Caco-2 (cell line): ENCODE measurements around the gene PDGFD. TPM values are rescaled to one million over a fixed set of nuclear protein-coding genes. Genes with fewer than 3 reads are reported as not detected.

ENCODE experiments used
- BruUV-seq: library from RNA; stranded (reverse); fragments of 400-500 nt; replicated peaks from 2 replicates; lab custom pipeline; 2021; lab: Mats Ljungman, UMichigan
- CTCF ChIA-PET: fragments of 300-600 bp; sonication (Branson Sonifier 250); formaldehyde crosslinking; loops from one replicate; lab custom pipeline; 2022; ENCODE audit warnings: antibody characterized with exemption; lab: Charles Lee
- POLR2A ChIA-PET: fragments of 300-600 bp; sonication (Branson Sonifier 250); formaldehyde crosslinking; loops from one replicate; lab custom pipeline; 2022; ENCODE audit warnings: antibody characterized with exemption; lab: Charles Lee
- DNase-seq, 2 experiments: peaks; one replicate each; pipeline versions ENCODE4 v3.0.0 to v3.0.0-alpha.2; 2020 to 2022
- H3K27me3 ChIP-seq: replicated peaks from 2 replicates; pipeline ENCODE4 v1.6.0; 2011; ENCODE audit warnings: low read length; ENCODE audit not compliant: control insufficient read depth, insufficient read depth
- H3K36me3 ChIP-seq: 2 replicates; pipeline ENCODE4 v1.5.1; 2011; ENCODE audit warnings: low read length; ENCODE audit not compliant: control insufficient read depth, insufficient read depth
- H3K4me1 ChIP-seq: fragments of 250-450 bp; sonication (Bioruptor Pico); 2 replicates; pipeline ENCODE4 v1.5.1; 2020; ENCODE audit warnings: mild to moderate bottlenecking
- H3K4me3 ChIP-seq: 2 replicates; pipeline ENCODE4 v1.5.1; 2011; ENCODE audit warnings: low read depth, mild to moderate bottlenecking, control low read depth, low read length
- H3K9me3 ChIP-seq: fragments of 250-450 bp; sonication (Bioruptor Pico); 2 replicates; pipeline ENCODE4 v1.5.1; 2020; ENCODE audit warnings: mild to moderate bottlenecking, moderate library complexity
- H3K27ac Mint-ChIP-seq: one replicate; pipeline ENCODE4 v1.8.0; 2022; ENCODE audit warnings: mixed read lengths; ENCODE audit not compliant: unreplicated experiment
- H3K27me3 Mint-ChIP-seq: one replicate; pipeline ENCODE4 v1.8.0; 2022; ENCODE audit warnings: mixed read lengths; ENCODE audit not compliant: insufficient read depth, unreplicated experiment
- H3K36me3 Mint-ChIP-seq: one replicate; pipeline ENCODE4 v1.8.0; 2022; ENCODE audit warnings: mild to moderate bottlenecking, mixed read lengths; ENCODE audit not compliant: insufficient read depth, unreplicated experiment
- H3K4me1 Mint-ChIP-seq: one replicate; pipeline ENCODE4 v1.8.0; 2022; ENCODE audit warnings: low read depth, mixed read lengths; ENCODE audit not compliant: unreplicated experiment
- H3K4me3 Mint-ChIP-seq: one replicate; pipeline ENCODE4 v1.8.0; 2022; ENCODE audit warnings: mild to moderate bottlenecking, moderate library complexity, mixed read lengths; ENCODE audit not compliant: unreplicated experiment
- H3K9me3 Mint-ChIP-seq: one replicate; pipeline ENCODE4 v1.8.0; 2022; ENCODE audit warnings: mixed read lengths; ENCODE audit not compliant: unreplicated experiment
- CTCF ChIP-seq, 2 experiments: fragments of 200-600 bp in 1 of 2; IDR thresholded peaks; 1 replicate in 1 of 2; 2 replicates in 1 of 2; pipeline versions ENCODE4 v1.5.1 to v1.8.0; 2011 to 2022; ENCODE audit warnings: antibody characterized with exemption in 1 of 2, control low read depth in 1 of 2, inconsistent platforms in 1 of 2, low read depth in 1 of 2, low read length in 1 of 2, mild to moderate bottlenecking in 1 of 2, moderate library complexity in 1 of 2; ENCODE audit not compliant: insufficient read depth in 1 of 2, severe bottlenecking in 1 of 2, unreplicated experiment in 1 of 2
- intact Hi-C: fragments of 100-400 bp; cut with micrococcal nuclease; formaldehyde crosslinking; loops from one replicate; pipeline ENCODE4 v1.10.0; 2022; ENCODE audit not compliant: unreplicated experiment
- total RNA-seq: library from RNA; stranded (reverse); gene quantifications from 2 replicates; pipeline ENCODE4 v1.2.3, GENCODE V29; 2022

PDGFD gene
- total RNA-seq, 1 experiment from 2014 or later, result not detected

- H3K4me1 ChIP-seq, result no peaks in the 10 kb centered on the region
- Mint-ChIP-seq H3K27me3 (no peaks in the 10 kb centered on the region), H3K27ac (no peak overlapping the region), H3K4me3 (no peak overlapping the region), H3K4me1 (no peaks in the 10 kb centered on the region), H3K9me3 (no peaks in the 10 kb centered on the region), H3K36me3 (no peaks in the 10 kb centered on the region)
- BruUV-seq, result no TSS peak
- ChIA-PET POLR2A (no interaction called here), CTCF (no interaction called here)
- H3K27me3 ChIP-seq, result no peaks in the 10 kb centered on the region
- intact Hi-C loops, result no loop called here
- no peak overlapping the region for H3K4me3 ChIP-seq
- H3K9me3 ChIP-seq, result no peaks in the 10 kb centered on the region
- no peak for TF ChIP-seq CTCF (IDR thresholded peaks at IDR 0.05; ENCODE audit: insufficient read depth in 1 of 2, low read depth in 1 of 2, low read length in 1 of 2, severe bottlenecking in 1 of 2, unreplicated experiment in 1 of 2)
- no peaks in the 10 kb centered on the region for H3K36me3 ChIP-seq
- no peak for DNase-seq
Observed at GRCh38 chr11:104161751-104162450, 2.0 kb downstream of the PDGFD start.

GRCh38 chr11:104159356-104159755, 4.6 kb downstream of the PDGFD start:
- Mint-ChIP-seq H3K36me3 (no peaks in the 10 kb centered on the region), H3K27ac (no peak overlapping the region), H3K9me3 (no peaks in the 10 kb centered on the region), H3K4me1 (no peaks in the 10 kb centered on the region), H3K27me3 (no peaks in the 10 kb centered on the region), H3K4me3 (no peak overlapping the region)
- no peak for TF ChIP-seq CTCF (IDR thresholded peaks at IDR 0.05; ENCODE audit: insufficient read depth in 1 of 2, low read depth in 1 of 2, low read length in 1 of 2, severe bottlenecking in 1 of 2, unreplicated experiment in 1 of 2)
- H3K9me3 ChIP-seq, result no peaks in the 10 kb centered on the region
- H3K4me3 ChIP-seq, result no peak overlapping the region
- DNase-seq, result no peak
- H3K36me3 ChIP-seq, result no peaks in the 10 kb centered on the region
- POLR2A ChIA-PET, result no interaction called here
- no TSS peak for BruUV-seq
- H3K4me1 ChIP-seq, result no peaks in the 10 kb centered on the region
- no peaks in the 10 kb centered on the region for H3K27me3 ChIP-seq
- intact Hi-C loops, result no loop called here
- CTCF ChIA-PET, result no interaction called here

GRCh38 chr11:104155375-104155774, 8.6 kb downstream of the PDGFD start:
- no TSS peak for BruUV-seq
- no peak overlapping the region for H3K4me3 ChIP-seq
- no peaks in the 10 kb centered on the region for H3K36me3 Mint-ChIP-seq
- no peaks in the 10 kb centered on the region for H3K27me3 ChIP-seq
- no peaks in the 10 kb centered on the region for H3K9me3 ChIP-seq
- H3K9me3 Mint-ChIP-seq, result peaks cover 11% of the 10 kb centered on the region
- H3K27ac Mint-ChIP-seq, result no peak overlapping the region
- ChIA-PET CTCF (no interaction called here), POLR2A (no interaction called here)
- H3K36me3 ChIP-seq, result no peaks in the 10 kb centered on the region
- H3K4me1 Mint-ChIP-seq, result no peaks in the 10 kb centered on the region
- H3K4me3 Mint-ChIP-seq, result no peak overlapping the region
- TF ChIP-seq CTCF (IDR thresholded peaks at IDR 0.05; ENCODE audit: insufficient read depth in 1 of 2, low read depth in 1 of 2, low read length in 1 of 2, severe bottlenecking in 1 of 2, unreplicated experiment in 1 of 2), result no peak
- no peaks in the 10 kb centered on the region for H3K27me3 Mint-ChIP-seq
- no peak for DNase-seq
- H3K4me1 ChIP-seq, result 0 out of 2 replicates have a peak, but pooled peaks cover 3% of the 10 kb centered on the region
- intact Hi-C loops, result no loop called here
